ENCODE measurements around the gene ZNF124. TPM values are rescaled to one million over a fixed set of nuclear protein-coding genes. Genes with fewer than 3 reads are reported as not detected.
"Not testable (repeated sequence)": the region's sequence is repeated elsewhere in the genome, so short reads cannot be mapped to it uniquely, and the experiment has no call there.

Gene ZNF124
- total RNA-seq, 2 experiments from 2014 or later: 23.0 to 23.6 TPM

GRCh38 chr1:247156787-247157232, 15.0 kb downstream of the ZNF124 start:
- no peak overlapping the region for H3K27ac Mint-ChIP-seq
- POLR2A ChIA-PET: no interaction called here
- no peaks in the 10 kb centered on the region for H3K4me1 Mint-ChIP-seq
- DNase-seq: no peak
- no peak overlapping the region for H3K4me3 Mint-ChIP-seq
- peaks cover 61% of the 10 kb centered on the region for H3K9me3 Mint-ChIP-seq
- CTCF ChIA-PET: no interaction called here
- peaks cover 80% of the 10 kb centered on the region for H3K36me3 Mint-ChIP-seq (ENCODE audit: low read depth)
- H3K27me3 Mint-ChIP-seq: no peaks in the 10 kb centered on the region

GRCh38 chr1:247147781-247148180, 24.0 kb downstream of the ZNF124 start:
- Mint-ChIP-seq H3K27me3 (no peaks in the 10 kb centered on the region), H3K4me3 (no peak overlapping the region), H3K4me1 (no peaks in the 10 kb centered on the region), H3K9me3 (peaks cover 52% of the 10 kb centered on the region), H3K27ac (no peak overlapping the region), H3K36me3 (ENCODE audit: low read depth) (peaks cover 54% of the 10 kb centered on the region)
- no peak for DNase-seq
- POLR2A ChIA-PET: no interaction called here
- CTCF ChIA-PET: no interaction called here

GRCh38 chr1:247147120-247147519, 24.7 kb downstream of the ZNF124 start:
- Mint-ChIP-seq H3K9me3 (peaks cover 53% of the 10 kb centered on the region), H3K36me3 (ENCODE audit: low read depth) (peaks cover 53% of the 10 kb centered on the region)
- DNase-seq, H3K27ac Mint-ChIP-seq, H3K4me3 Mint-ChIP-seq, H3K4me1 Mint-ChIP-seq, H3K27me3 Mint-ChIP-seq, CTCF ChIA-PET: not testable (repeated sequence)
- POLR2A ChIA-PET: interaction anchor here (0.5 kb wide), 1 partner anchor 16 kb away, joined by 4 read pairs; no protein-coding TSS in a partner anchor

GRCh38 chr1:247146671-247147070, 25.1 kb downstream of the ZNF124 start:
- DNase-seq: no peak
- H3K27me3 Mint-ChIP-seq: no peaks in the 10 kb centered on the region
- peaks cover 51% of the 10 kb centered on the region for H3K36me3 Mint-ChIP-seq (ENCODE audit: low read depth)
- H3K9me3 Mint-ChIP-seq: peaks cover 53% of the 10 kb centered on the region
- ChIA-PET CTCF (interaction anchor here (0.8 kb wide), 1 partner anchor 17 kb away, joined by 3 read pairs; no protein-coding TSS in a partner anchor), POLR2A (interaction anchor here (0.5 kb wide), 1 partner anchor 16 kb away, joined by 4 read pairs; no protein-coding TSS in a partner anchor)
- H3K27ac Mint-ChIP-seq: no peak overlapping the region
- H3K4me1 Mint-ChIP-seq: no peaks in the 10 kb centered on the region
- H3K4me3 Mint-ChIP-seq: no peak overlapping the region

- Mint-ChIP-seq H3K36me3 (ENCODE audit: low read depth) (peaks cover 45% of the 10 kb centered on the region), H3K4me1 (no peaks in the 10 kb centered on the region), H3K9me3 (peaks cover 57% of the 10 kb centered on the region), H3K27me3 (no peaks in the 10 kb centered on the region), H3K4me3 (no peak overlapping the region), H3K27ac (no peak overlapping the region)
- no peak for DNase-seq
- ChIA-PET POLR2A (no interaction called here), CTCF (no interaction called here)
These were observed 26.5 kb downstream of the ZNF124 start for GRCh38 chr1:247145279-247145678.

- H3K4me1 Mint-ChIP-seq, H3K27me3 Mint-ChIP-seq, POLR2A ChIA-PET, DNase-seq, H3K27ac Mint-ChIP-seq, H3K4me3 Mint-ChIP-seq: not testable (repeated sequence)
- peaks cover 22% of the 10 kb centered on the region for H3K36me3 Mint-ChIP-seq (ENCODE audit: low read depth)
- H3K9me3 Mint-ChIP-seq: peaks cover 69% of the 10 kb centered on the region
- CTCF ChIA-PET: interaction anchor here (0.8 to 1.2 kb wide), 3 partner anchors 20 to 152 kb away, joined by 3 read pairs; no protein-coding TSS in a partner anchor
These were observed 32.3 kb downstream of the ZNF124 start for GRCh38 chr1:247139557-247139956.

- Mint-ChIP-seq H3K4me3 (no peak overlapping the region), H3K4me1 (peaks cover 6% of the 10 kb centered on the region), H3K27me3 (no peaks in the 10 kb centered on the region), H3K27ac (no peak overlapping the region), H3K36me3 (ENCODE audit: low read depth) (peaks cover 45% of the 10 kb centered on the region), H3K9me3 (peaks cover 46% of the 10 kb centered on the region)
- no peak for DNase-seq
- ChIA-PET CTCF (no interaction called here), POLR2A (no interaction called here)
These were observed 40.6 kb downstream of the ZNF124 start for GRCh38 chr1:247131236-247131635.

- Mint-ChIP-seq H3K36me3 (ENCODE audit: low read depth) (peaks cover 28% of the 10 kb centered on the region), H3K27ac (peak overlapping the region; percentile 79)
These were observed 44.1 kb downstream of the ZNF124 start for GRCh38 chr1:247127519-247128282.

GRCh38 chr1:247126601-247127000, 45.2 kb downstream of the ZNF124 start:
- H3K27ac Mint-ChIP-seq, POLR2A ChIA-PET, DNase-seq, H3K4me3 Mint-ChIP-seq, H3K27me3 Mint-ChIP-seq, CTCF ChIA-PET, H3K4me1 Mint-ChIP-seq: not testable (repeated sequence)
- Mint-ChIP-seq H3K9me3 (peaks cover 14% of the 10 kb centered on the region), H3K36me3 (ENCODE audit: low read depth) (peaks cover 20% of the 10 kb centered on the region)

More at GRCh38 chr1:247127519-247128282, 44.1 kb downstream of the ZNF124 start:
- Mint-ChIP-seq H3K9me3 (peaks cover 21% of the 10 kb centered on the region), H3K4me3 (peak overlapping the region; percentile 83)
- CTCF ChIA-PET, H3K27me3 Mint-ChIP-seq, DNase-seq, H3K4me1 Mint-ChIP-seq, POLR2A ChIA-PET: not testable (repeated sequence)

GRCh38 chr1:247126166-247126565, 45.7 kb downstream of the ZNF124 start:
- H3K4me1 Mint-ChIP-seq, CTCF ChIA-PET, H3K27me3 Mint-ChIP-seq, H3K27ac Mint-ChIP-seq, POLR2A ChIA-PET, DNase-seq, H3K4me3 Mint-ChIP-seq: not testable (repeated sequence)
- Mint-ChIP-seq H3K36me3 (ENCODE audit: low read depth) (peaks cover 20% of the 10 kb centered on the region), H3K9me3 (peaks cover 14% of the 10 kb centered on the region)

GRCh38 chr1:247121382-247121781, 50.4 kb downstream of the ZNF124 start:
- no peaks in the 10 kb centered on the region for H3K27me3 Mint-ChIP-seq
- ChIA-PET POLR2A (no interaction called here), CTCF (interaction anchor here (0.6 kb wide), 1 partner anchor 467 kb away, joined by 3 read pairs; no protein-coding TSS in a partner anchor)
- peaks cover 2% of the 10 kb centered on the region for H3K36me3 Mint-ChIP-seq (ENCODE audit: low read depth)
- H3K4me3 Mint-ChIP-seq: no peak overlapping the region
- DNase-seq: no peak
- peaks cover 10% of the 10 kb centered on the region for H3K9me3 Mint-ChIP-seq
- H3K27ac Mint-ChIP-seq: no peak overlapping the region
- H3K4me1 Mint-ChIP-seq: no peaks in the 10 kb centered on the region

- H3K27ac Mint-ChIP-seq; H3K36me3 Mint-ChIP-seq (ENCODE audit: low read depth); H3K27me3 Mint-ChIP-seq; H3K4me1 Mint-ChIP-seq; H3K4me3 Mint-ChIP-seq; DNase-seq; H3K9me3 Mint-ChIP-seq; POLR2A ChIA-PET: not testable (repeated sequence)
- CTCF ChIA-PET: interaction anchor here (0.6 kb wide), 1 partner anchor 43 kb away, joined by 4 read pairs; no protein-coding TSS in a partner anchor
These were observed 51.5 kb downstream of the ZNF124 start for GRCh38 chr1:247120408-247120668.

GRCh38 chr1:247119600-247120407, 52.0 kb downstream of the ZNF124 start:
- H3K27ac Mint-ChIP-seq: no peak overlapping the region
- H3K27me3 Mint-ChIP-seq: no peaks in the 10 kb centered on the region
- CTCF ChIA-PET: interaction anchor here (0.6 to 1.1 kb wide), 5 partner anchors 20 to 494 kb away, joined by 3 to 4 read pairs (median 3); partner anchors contain the start of gene ZNF670
- H3K9me3 Mint-ChIP-seq: peaks cover 11% of the 10 kb centered on the region
- POLR2A ChIA-PET: no interaction called here
- H3K36me3 Mint-ChIP-seq (ENCODE audit: low read depth): peaks cover 3% of the 10 kb centered on the region
- H3K4me3 Mint-ChIP-seq: no peak overlapping the region
- H3K4me1 Mint-ChIP-seq: no peaks in the 10 kb centered on the region
- no peak for DNase-seq

Data from activated CD4-positive, alpha-beta T cell treated with anti-CD3 and anti-CD28 coated beads, Interleukin-2, amount 10 ng/mL, durations not matched to agents 7 days and 5 days (primary cell).